GM10266 (cell line): ENCODE results near the gene ERBB2.
"Not testable (repeated sequence)": the region's sequence is repeated elsewhere in the genome, so short reads cannot be mapped to it uniquely, and the experiment has no call there.

Experiments used
- DNase-seq: peaks from one replicate; pipeline ENCODE4 v3.0.0; 2012; ENCODE audit errors: extremely low spot score
- CTCF ChIP-seq: IDR thresholded peaks from 2 replicates; pipeline ENCODE4 v1.5.1; 2012; ENCODE audit warnings: mild to moderate bottlenecking, low read depth; ENCODE audit not compliant: control insufficient read depth, insufficient read depth; ENCODE audit errors: missing control alignments

ERBB2 gene

GRCh38 chr17:39717660-39718059 lies 17.8 kb downstream of the ERBB2 start:
- DNase-seq = no peak
- no peak for TF ChIP-seq CTCF

DNA sequence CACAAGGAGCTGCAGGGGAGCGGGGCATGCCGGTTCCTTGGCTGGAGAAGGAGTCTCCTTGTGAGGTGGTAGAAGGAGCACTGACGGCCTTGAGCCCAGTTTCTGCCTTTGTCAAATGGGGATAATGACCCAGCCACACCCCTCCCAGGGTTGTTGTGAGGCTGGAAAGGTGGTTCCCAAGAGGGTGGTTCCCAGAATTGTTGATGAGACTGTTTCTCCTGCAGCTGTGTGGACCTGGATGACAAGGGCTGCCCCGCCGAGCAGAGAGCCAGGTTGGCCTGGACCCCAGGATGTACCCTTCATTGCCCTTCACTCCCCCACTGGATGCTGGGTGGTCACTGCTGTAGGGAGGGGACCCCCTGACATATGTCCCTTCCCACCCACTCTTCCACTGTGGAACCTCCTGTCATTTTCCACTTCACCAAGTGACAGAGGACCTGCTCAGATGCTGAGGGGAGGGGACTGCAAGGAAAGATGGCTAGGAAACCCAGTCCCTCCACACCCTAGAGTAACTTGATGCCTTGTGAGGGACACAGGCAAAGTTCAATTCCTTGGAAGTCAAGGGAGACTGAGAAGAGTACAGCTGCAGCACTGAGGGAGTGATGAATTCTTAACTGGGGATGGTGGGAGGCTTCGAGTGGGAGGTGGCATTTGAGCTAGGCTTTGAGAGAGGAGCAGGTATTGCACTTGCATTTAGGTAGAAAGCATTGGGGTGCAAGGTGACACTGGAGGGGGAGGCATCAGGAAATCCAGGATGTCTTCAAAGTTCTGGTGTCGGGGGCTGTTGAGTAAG lies 19.9 kb downstream of the ERBB2 start:
- TF ChIP-seq CTCF = no peak

DNA sequence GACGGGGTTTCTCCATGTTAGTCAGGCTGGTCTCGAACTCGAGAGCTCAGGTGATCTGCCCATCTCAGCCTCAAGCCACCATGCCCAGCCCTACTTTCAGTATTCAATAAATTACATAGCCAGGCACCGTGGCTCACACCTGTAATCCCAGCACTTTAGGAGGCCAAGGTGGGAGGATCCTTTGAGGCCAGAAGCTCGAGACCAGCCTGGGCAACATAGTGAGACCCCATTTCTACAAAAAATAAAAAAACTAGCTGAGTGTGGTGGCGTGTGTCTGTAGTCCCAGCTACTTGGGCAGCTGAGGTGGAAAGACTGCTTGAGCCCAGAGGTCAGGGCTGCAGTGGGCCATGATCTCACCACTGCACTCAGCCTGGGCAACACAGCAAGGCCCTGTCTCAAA lies 22.2 kb downstream of the ERBB2 start:
- no peak for TF ChIP-seq CTCF
- no peak for DNase-seq

More for the DNA sequence above, 19.9 kb downstream of the ERBB2 start:
- no peak for DNase-seq

DNA sequence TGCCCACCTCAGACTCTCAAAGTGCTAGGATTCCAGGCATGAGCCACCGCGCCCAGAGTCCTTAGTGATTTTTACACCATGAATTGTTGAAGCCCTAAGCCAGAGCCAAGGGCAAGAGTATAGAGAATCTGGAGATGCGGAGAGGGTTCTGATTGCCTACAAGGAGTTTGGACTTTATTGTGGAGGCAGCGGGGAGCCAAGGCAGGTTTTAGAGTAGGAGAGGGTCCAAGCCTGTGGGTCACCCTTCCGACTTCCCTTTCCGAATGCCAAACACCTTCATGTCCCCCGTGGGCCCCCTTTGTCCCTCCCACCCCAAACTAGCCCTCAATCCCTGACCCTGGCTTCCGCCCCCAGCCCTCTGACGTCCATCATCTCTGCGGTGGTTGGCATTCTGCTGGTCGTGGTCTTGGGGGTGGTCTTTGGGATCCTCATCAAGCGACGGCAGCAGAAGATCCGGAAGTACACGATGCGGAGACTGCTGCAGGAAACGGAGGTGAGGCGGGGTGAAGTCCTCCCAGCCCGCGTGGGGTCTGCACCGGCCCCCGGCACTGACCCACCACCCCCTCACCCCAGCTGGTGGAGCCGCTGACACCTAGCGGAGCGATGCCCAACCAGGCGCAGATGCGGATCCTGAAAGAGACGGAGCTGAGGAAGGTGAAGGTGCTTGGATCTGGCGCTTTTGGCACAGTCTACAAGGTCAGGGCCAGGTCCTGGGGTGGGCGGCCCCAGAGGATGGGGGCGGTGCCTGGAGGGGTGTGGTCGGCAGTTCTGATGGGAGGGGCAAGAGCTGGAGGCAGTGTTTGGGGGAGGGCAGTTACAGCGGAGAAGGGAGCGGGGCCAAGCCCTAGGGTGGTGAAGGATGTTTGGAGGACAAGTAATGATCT lies 23.3 kb downstream of the ERBB2 start:
- no peak for TF ChIP-seq CTCF
- DNase-seq = no peak

DNA sequence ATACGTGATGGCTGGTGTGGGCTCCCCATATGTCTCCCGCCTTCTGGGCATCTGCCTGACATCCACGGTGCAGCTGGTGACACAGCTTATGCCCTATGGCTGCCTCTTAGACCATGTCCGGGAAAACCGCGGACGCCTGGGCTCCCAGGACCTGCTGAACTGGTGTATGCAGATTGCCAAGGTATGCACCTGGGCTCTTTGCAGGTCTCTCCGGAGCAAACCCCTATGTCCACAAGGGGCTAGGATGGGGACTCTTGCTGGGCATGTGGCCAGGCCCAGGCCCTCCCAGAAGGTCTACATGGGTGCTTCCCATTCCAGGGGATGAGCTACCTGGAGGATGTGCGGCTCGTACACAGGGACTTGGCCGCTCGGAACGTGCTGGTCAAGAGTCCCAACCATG lies 24.9 kb downstream of the ERBB2 start:
- TF ChIP-seq CTCF = no peak
- DNase-seq = no peak

- not testable (repeated sequence) for DNase-seq
Measured at GRCh38 chr17:39725923-39726322, 26.1 kb downstream of the ERBB2 start.

DNA sequence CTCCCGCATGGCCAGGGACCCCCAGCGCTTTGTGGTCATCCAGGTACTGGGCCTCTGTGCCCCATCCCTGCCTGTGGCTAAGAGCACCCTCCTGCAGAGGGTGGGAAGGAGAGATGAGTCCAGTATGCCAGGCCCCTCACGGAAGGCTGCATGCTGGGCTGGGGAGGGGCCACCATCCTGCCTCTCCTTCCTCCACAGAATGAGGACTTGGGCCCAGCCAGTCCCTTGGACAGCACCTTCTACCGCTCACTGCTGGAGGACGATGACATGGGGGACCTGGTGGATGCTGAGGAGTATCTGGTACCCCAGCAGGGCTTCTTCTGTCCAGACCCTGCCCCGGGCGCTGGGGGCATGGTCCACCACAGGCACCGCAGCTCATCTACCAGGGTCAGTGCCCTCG lies 26.8 kb downstream of the ERBB2 start:
- no peak for TF ChIP-seq CTCF

More for the DNA sequence above, 26.8 kb downstream of the ERBB2 start:
- DNase-seq = no peak
